GM19467 (cell line): ENCODE results near the gene ITGB7.

Experiments
- ATAC-seq: cut with Tn5 transposase; IDR thresholded peaks from one replicate; pipeline ENCODE4 v1.9.1; 2021; ENCODE audit warnings: mild to moderate bottlenecking, moderate library complexity; ENCODE audit not compliant: unreplicated experiment

ITGB7 gene

GRCh38 chr12:53231671-53231920, 24.5 kb upstream of the ITGB7 start:
- no peak for ATAC-seq

GRCh38 chr12:53230108-53230845, 23.2 kb upstream of the ITGB7 start:
- ATAC-seq = no peak

GRCh38 chr12:53229454-53229853, 22.4 kb upstream of the ITGB7 start:
- no peak for ATAC-seq

- ATAC-seq = no peak
Observed at GRCh38 chr12:53227836-53228235, 20.8 kb upstream of the ITGB7 start.

- ATAC-seq = no peak
Observed at GRCh38 chr12:53227341-53227740, 20.3 kb upstream of the ITGB7 start.

GRCh38 chr12:53226815-53227214, 19.8 kb upstream of the ITGB7 start:
- ATAC-seq = no peak

- ATAC-seq = no peak
Observed at GRCh38 chr12:53225635-53226424, 18.8 kb upstream of the ITGB7 start.

- ATAC-seq = no peak
Observed at GRCh38 chr12:53224897-53225634, 18.0 kb upstream of the ITGB7 start.

- ATAC-seq = no peak
Observed at GRCh38 chr12:53224061-53224896, 17.2 kb upstream of the ITGB7 start.

- ATAC-seq = no peak
Observed at GRCh38 chr12:53223389-53224060, 16.5 kb upstream of the ITGB7 start.

GRCh38 chr12:53222806-53223261, 15.8 kb upstream of the ITGB7 start:
- ATAC-seq = no peak

GRCh38 chr12:53222170-53222721, 15.2 kb upstream of the ITGB7 start:
- ATAC-seq = no peak

- peak; percentile 26 for ATAC-seq
Observed at GRCh38 chr12:53221203-53222080, 14.4 kb upstream of the ITGB7 start.

- peak; percentile 37 for ATAC-seq
Observed at GRCh38 chr12:53220694-53221202, 13.7 kb upstream of the ITGB7 start.

GRCh38 chr12:53219956-53220693, 13.1 kb upstream of the ITGB7 start:
- ATAC-seq = peak; percentile 26

- ATAC-seq = no peak
Observed at GRCh38 chr12:53219292-53219955, 12.4 kb upstream of the ITGB7 start.

GRCh38 chr12:53218551-53219291, 11.7 kb upstream of the ITGB7 start:
- no peak for ATAC-seq
